MCF 10A (cell line): ENCODE results near the gene ROCK2. TPM values are rescaled to one million over a fixed set of nuclear protein-coding genes. Genes with fewer than 3 reads are reported as not detected.

ENCODE experiments used
- BruUV-seq: library from RNA; stranded (reverse); fragments of 400-500 nt; replicated peaks from 2 replicates; lab custom pipeline; 2021; lab: Mats Ljungman, UMichigan
- CTCF ChIA-PET: fragments of 300-600 bp; sonication (Branson Sonifier 250); formaldehyde crosslinking; extraction: SDS; loops from one replicate; lab custom pipeline; 2021; ENCODE audit warnings: antibody characterized with exemption, inconsistent platforms; lab: Yijun Ruan, JAX
- POLR2A ChIA-PET: fragments of 300-600, 350-650 bp; sonication (Branson Sonifier 250); formaldehyde crosslinking; extraction: SDS; loops from one replicate; lab custom pipeline; 2020; ENCODE audit warnings: antibody characterized with exemption, inconsistent platforms; lab: Yijun Ruan, JAX
- DNase-seq: peaks from one replicate; pipeline ENCODE4 v3.0.0-alpha.2; 2018; ENCODE audit not compliant: unreplicated experiment
- H3K27ac Mint-ChIP-seq: one replicate; pipeline ENCODE4 v1.8.0; 2022; ENCODE audit warnings: mild to moderate bottlenecking, low read depth, mixed read lengths; ENCODE audit not compliant: unreplicated experiment
- H3K27me3 Mint-ChIP-seq: one replicate; pipeline ENCODE4 v1.8.0; 2022; ENCODE audit warnings: mixed read lengths; ENCODE audit not compliant: insufficient read depth, unreplicated experiment
- H3K36me3 Mint-ChIP-seq: one replicate; pipeline ENCODE4 v1.8.0; 2022; ENCODE audit warnings: mild to moderate bottlenecking, moderate library complexity, mixed read lengths; ENCODE audit not compliant: insufficient read depth, unreplicated experiment
- H3K4me1 Mint-ChIP-seq: one replicate; pipeline ENCODE4 v1.8.0; 2022; ENCODE audit warnings: mixed read lengths; ENCODE audit not compliant: insufficient read depth, unreplicated experiment
- H3K4me3 Mint-ChIP-seq: one replicate; pipeline ENCODE4 v1.8.0; 2022; ENCODE audit warnings: mild to moderate bottlenecking, moderate library complexity, mixed read lengths; ENCODE audit not compliant: unreplicated experiment
- H3K9me3 Mint-ChIP-seq: one replicate; pipeline ENCODE4 v1.8.0; 2022; ENCODE audit warnings: mixed read lengths; ENCODE audit not compliant: unreplicated experiment
- CTCF ChIP-seq: fragments of 200-600 bp; IDR thresholded peaks from one replicate; pipeline ENCODE4 v1.8.0; 2022; ENCODE audit warnings: antibody characterized with exemption, mild to moderate bottlenecking; ENCODE audit not compliant: unreplicated experiment
- intact Hi-C: fragments of 100-400 bp; cut with micrococcal nuclease; formaldehyde crosslinking; loops from 2 replicates; pipeline ENCODE4 v1.14.1; 2022
- total RNA-seq: library from RNA; stranded (reverse); gene quantifications from 2 replicates; pipeline ENCODE4 v1.2.3, GENCODE V29; 2022

The ROCK2 gene
- total RNA-seq, 1 experiment from 2014 or later = 40.7 TPM

- ChIA-PET POLR2A (interaction anchor here (0.6 to 6.1 kb wide), 28 partner anchors 10 to 122 kb away, joined by 3 to 147 read pairs (median 4); partner anchors contain the start of gene E2F6), CTCF (interaction anchor here (0.8 to 2.6 kb wide), 6 partner anchors 68 to 239 kb away, joined by 3 to 11 read pairs (median 6); no protein-coding TSS in a partner anchor)
- no peak for TF ChIP-seq CTCF
- BruUV-seq = no TSS peak
- intact Hi-C loops = loop anchor here (2.0 kb wide), 3 partner anchors 103 to 211 kb away; a partner anchor contains a TSS
- peak; percentile 44 for DNase-seq
- peaks cover 5% of the 10 kb centered on the region for H3K36me3 Mint-ChIP-seq
- H3K27ac Mint-ChIP-seq = peak overlapping the region; percentile 88
- H3K27me3 Mint-ChIP-seq = no peaks in the 10 kb centered on the region
- H3K9me3 Mint-ChIP-seq = no peaks in the 10 kb centered on the region
- peak overlapping the region; percentile 91 for H3K4me3 Mint-ChIP-seq
- peaks cover 8% of the 10 kb centered on the region for H3K4me1 Mint-ChIP-seq
Observed at GRCh38 chr2:11343650-11344341, 640 bp downstream of the ROCK2 start.

GRCh38 chr2:11343368-11343649 lies 1.1 kb downstream of the ROCK2 start:
- CTCF ChIA-PET = interaction anchor here (0.8 to 2.6 kb wide), 6 partner anchors 68 to 239 kb away, joined by 3 to 11 read pairs (median 6); no protein-coding TSS in a partner anchor
- BruUV-seq = no TSS peak
- Mint-ChIP-seq H3K4me1 (peaks cover 12% of the 10 kb centered on the region), H3K9me3 (no peaks in the 10 kb centered on the region), H3K36me3 (peaks cover 5% of the 10 kb centered on the region), H3K27ac (peak overlapping the region; percentile 88), H3K4me3 (peak overlapping the region; percentile 91), H3K27me3 (no peaks in the 10 kb centered on the region)
- DNase-seq = no peak
- intact Hi-C loops = loop anchor here (2.0 kb wide), 3 partner anchors 103 to 211 kb away; a partner anchor contains a TSS
- POLR2A ChIA-PET = interaction anchor here (0.6 to 6.1 kb wide), 19 partner anchors 9 to 123 kb away, joined by 3 to 147 read pairs (median 5); partner anchors contain the start of gene E2F6
- TF ChIP-seq CTCF = no peak

- ChIA-PET CTCF (interaction anchor here (0.8 to 2.6 kb wide), 4 partner anchors 69 to 240 kb away, joined by 4 to 11 read pairs (median 6); no protein-coding TSS in a partner anchor), POLR2A (interaction anchor here (0.6 to 6.1 kb wide), 24 partner anchors 8 to 191 kb away, joined by 3 to 147 read pairs (median 6); partner anchors contain the start of genes E2F6 and GREB1)
- intact Hi-C loops = loop anchor here (1.0 to 2.0 kb wide), 4 partner anchors 70 to 210 kb away; a partner anchor contains a TSS
- peak; percentile 84 for DNase-seq
- Mint-ChIP-seq H3K9me3 (no peaks in the 10 kb centered on the region), H3K36me3 (peaks cover 5% of the 10 kb centered on the region), H3K27ac (peak overlapping the region; percentile 88), H3K4me3 (peak overlapping the region; percentile 91), H3K4me1 (peaks cover 12% of the 10 kb centered on the region), H3K27me3 (no peaks in the 10 kb centered on the region)
- TF ChIP-seq CTCF = no peak
- TSS peak; percentile 27 for BruUV-seq
Observed at GRCh38 chr2:11342551-11343367, 1.7 kb downstream of the ROCK2 start.
